Astrocyte of the spinal cord (primary cell): Measurements from ENCODE around the gene CIT.
A peak's percentile ranks its signal among the peaks of the same experiment; 100 is the strongest.

ENCODE experiments used
- DNase-seq: peaks from one replicate; pipeline ENCODE4 v3.0.0; 2011; ENCODE audit warnings: low read depth, low spot score
- H3K4me3 ChIP-seq: 2 replicates; pipeline ENCODE4 v1.5.1; 2011; ENCODE audit warnings: low read depth, mild to moderate bottlenecking, low read length, moderate library complexity
- in situ Hi-C: cut with HindIII; loops from 2 replicates; pipeline ENCODE4 v1.10.0; 2017; ENCODE audit warnings: low sequenced_read_pairs
- TF ChIP-seq, protein P1 (sequence below): IDR thresholded peaks from 2 replicates; pipeline ENCODE4 v1.5.1; 2012; ENCODE audit warnings: low read depth, mild to moderate bottlenecking, low read length, inconsistent platforms

Gene CIT

DNA sequence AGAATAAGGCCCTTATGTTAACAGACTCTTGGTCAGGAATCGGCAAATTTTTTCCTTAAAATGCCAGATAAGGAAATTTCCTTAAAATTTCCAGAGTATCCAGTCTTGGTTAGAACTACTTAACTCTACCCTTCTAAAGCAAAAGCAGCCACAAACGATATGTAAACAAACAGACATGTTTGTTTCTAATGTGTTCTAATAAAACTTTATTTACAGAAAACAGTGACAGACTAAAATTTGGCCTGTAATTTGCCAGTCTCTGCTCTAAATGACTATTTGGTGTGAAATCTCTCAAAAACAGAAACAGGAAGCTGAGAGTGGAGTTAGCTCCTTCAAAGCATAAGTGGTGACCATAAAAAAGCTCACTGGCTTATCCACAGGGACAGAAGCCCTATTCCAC, 131.0 kb downstream of the CIT start:
- in situ Hi-C loops = no loop called here
- TF ChIP-seq, protein P1, sequence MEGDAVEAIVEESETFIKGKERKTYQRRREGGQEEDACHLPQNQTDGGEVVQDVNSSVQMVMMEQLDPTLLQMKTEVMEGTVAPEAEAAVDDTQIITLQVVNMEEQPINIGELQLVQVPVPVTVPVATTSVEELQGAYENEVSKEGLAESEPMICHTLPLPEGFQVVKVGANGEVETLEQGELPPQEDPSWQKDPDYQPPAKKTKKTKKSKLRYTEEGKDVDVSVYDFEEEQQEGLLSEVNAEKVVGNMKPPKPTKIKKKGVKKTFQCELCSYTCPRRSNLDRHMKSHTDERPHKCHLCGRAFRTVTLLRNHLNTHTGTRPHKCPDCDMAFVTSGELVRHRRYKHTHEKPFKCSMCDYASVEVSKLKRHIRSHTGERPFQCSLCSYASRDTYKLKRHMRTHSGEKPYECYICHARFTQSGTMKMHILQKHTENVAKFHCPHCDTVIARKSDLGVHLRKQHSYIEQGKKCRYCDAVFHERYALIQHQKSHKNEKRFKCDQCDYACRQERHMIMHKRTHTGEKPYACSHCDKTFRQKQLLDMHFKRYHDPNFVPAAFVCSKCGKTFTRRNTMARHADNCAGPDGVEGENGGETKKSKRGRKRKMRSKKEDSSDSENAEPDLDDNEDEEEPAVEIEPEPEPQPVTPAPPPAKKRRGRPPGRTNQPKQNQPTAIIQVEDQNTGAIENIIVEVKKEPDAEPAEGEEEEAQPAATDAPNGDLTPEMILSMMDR = no peak

DNA sequence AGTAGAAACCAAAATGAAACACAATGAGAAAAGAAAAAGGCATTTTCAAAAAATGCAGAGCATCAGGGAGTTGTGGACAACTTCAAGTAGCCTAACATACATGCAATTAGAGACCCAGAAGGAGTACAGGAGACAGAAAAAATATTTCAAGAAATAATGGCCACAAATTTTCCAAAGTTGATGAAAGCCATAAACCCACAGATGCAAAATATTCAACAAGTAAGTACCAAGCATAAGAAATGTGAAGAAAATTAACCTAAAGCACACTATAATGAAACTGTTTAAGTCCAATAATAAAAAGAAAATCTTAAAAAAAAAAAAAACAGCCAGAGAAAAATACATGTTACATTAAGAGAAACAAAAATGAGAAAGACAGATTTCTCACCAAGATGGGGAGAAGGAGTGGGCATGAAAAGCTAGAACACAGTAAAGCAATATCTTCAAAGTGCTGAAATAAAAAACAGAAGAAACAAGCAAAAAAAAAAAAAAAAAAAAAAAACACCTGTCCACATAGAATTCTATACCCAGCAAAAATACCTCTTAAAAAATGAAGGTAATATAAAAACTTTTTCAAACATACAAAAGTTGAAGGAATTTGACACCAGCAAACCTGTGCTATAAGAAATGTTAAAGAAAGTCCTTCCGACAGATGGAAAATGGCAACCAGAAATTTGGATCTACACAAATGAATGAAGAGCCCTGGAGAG, 132.1 kb downstream of the CIT start:
- H3K4me3 ChIP-seq = no peak overlapping the region
- in situ Hi-C loops = no loop called here
- peak; percentile 16 for DNase-seq
- TF ChIP-seq, protein P1 = no peak

More for the DNA sequence above, 131.0 kb downstream of the CIT start:
- no peak overlapping the region for H3K4me3 ChIP-seq
- no peak for DNase-seq

DNA sequence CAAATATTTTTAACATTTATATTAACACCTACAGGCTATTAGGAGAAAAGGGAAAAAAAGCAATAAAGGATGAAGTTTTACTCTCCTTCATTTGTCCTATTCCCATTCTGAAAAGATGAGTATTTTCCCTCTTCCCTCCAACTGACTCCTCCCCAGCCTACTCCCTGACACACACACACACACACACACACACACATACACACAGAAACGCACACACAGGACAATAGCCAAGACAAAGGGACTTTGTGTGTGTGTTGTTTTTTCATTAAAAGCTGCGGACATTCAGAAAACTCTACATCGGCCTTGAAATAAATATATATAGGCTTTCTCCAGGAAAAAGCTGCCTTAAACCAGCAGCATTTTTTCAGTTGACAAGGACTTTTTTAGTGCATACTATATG, 134.4 kb downstream of the CIT start:
- in situ Hi-C loops = no loop called here
- TF ChIP-seq, protein P1 = no peak
- no peak overlapping the region for H3K4me3 ChIP-seq
- DNase-seq = no peak

DNA sequence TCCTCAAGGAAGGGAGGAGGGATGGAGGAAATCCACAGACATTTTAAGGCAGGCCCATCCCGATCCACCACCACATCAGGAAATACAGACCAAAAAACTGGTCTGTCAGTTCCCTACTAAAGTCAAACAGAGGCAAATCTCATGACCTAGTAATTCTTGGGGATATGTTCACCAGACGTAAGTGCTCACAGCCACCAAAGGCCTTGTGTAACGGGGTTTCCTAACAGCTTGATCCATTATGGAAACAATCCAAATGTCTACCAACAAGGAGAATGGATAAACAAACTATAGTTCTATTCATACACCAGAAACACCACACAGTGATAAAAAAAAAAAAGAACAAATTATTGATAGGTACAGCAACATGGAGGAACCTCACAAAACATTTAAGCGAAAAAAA, 136.3 kb downstream of the CIT start:
- no peak overlapping the region for H3K4me3 ChIP-seq
- no peak for DNase-seq
- in situ Hi-C loops = no loop called here
- TF ChIP-seq, protein P1 = no peak

DNA sequence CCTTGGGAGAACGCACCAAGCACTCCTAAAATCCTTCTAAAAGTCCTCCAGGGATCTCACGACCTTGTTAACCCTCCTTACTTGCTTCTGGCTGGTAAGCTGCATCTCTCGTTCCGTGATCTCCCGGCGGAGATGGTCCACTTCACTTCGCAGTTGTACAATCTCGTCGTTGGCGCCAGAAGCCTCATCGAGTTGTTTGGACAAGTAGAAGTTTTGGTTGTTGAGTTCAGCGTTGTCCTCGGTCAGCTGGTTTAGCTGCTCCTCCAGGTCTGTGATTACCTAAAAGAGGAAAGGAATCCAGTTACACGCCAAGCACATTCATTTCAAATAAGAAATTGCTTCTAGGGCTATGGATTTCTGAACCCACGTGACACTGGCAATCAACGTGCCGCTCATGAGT, 142.0 kb downstream of the CIT start:
- in situ Hi-C loops = no loop called here
- no peak overlapping the region for H3K4me3 ChIP-seq
- TF ChIP-seq, protein P1 = no peak
- DNase-seq = no peak

DNA sequence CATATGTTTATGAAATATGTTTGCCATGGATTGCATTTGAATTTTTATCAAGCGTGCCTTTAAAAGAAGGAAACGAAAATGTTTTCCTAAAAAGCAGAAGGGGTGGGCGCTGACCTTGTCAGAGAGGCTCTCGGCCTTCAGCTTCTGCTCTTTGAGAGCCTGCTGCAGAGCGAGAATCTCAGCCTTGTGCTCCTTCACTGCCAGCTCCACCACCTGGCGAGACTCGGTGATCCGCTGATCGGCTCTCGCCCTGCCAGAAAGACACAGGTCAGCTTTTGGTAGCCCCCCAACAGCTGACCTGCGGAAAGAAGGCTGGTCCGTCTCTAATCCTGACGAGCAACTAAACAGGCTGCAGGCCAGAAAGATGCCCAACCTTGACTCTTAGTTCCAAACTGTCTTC, 146.7 kb downstream of the CIT start:
- TF ChIP-seq, protein P1 = no peak
- in situ Hi-C loops = no loop called here

More for the DNA sequence above, 146.7 kb downstream of the CIT start:
- H3K4me3 ChIP-seq = no peak overlapping the region
- DNase-seq = no peak
